GM19043 (cell line): ENCODE results near the gene APOBEC3A.
"Not testable (repeated sequence)": the region's sequence is repeated elsewhere in the genome, so short reads cannot be mapped to it uniquely, and the experiment has no call there.

ENCODE experiments used
- ATAC-seq: cut with Tn5 transposase; IDR thresholded peaks from one replicate; pipeline ENCODE4 v1.9.1; 2021; ENCODE audit warnings: low read depth; ENCODE audit not compliant: unreplicated experiment

The APOBEC3A gene

DNA sequence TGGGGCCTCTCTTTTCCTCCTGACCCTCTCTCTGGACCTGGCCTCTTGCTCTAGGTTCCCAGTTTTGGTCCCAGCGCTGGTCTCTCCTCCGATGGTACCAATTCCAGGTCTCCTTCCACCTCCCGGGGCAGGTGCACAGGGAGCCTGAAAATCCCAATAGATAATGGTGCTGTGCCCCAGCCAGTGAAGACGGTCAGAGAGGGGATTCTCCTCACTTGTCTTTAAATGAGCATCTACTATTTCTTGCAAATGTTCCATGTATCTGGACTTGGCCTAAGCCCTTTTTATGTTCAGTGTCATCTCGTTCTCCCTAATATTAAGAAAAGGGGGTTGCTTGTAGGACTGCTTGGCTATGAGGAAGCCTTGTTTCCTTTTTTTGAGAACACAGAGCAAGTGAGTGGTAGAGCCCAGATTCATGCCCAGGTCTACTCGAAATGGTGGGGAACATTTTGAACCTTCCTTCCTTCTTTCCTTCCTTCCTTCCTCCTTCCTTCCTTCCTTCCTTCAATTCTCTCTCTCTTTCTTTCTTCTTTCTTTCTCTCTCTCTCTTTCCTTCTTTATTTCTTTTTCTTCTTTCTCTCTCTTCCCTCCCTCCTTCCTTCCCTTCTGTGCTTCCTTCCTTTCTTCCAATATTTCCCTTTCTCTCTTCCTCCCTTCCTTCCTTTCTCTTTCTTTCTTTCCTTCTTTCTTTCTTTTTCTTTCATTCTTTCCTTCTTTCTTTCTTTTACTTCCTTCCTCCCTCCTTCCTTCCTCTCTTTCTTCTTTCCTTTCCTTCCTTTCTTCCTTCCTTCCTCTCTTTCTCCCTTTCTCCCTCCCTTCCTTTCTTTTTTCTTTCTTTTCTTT is 620 bp downstream of the APOBEC3A start:
- no peak for ATAC-seq

DNA sequence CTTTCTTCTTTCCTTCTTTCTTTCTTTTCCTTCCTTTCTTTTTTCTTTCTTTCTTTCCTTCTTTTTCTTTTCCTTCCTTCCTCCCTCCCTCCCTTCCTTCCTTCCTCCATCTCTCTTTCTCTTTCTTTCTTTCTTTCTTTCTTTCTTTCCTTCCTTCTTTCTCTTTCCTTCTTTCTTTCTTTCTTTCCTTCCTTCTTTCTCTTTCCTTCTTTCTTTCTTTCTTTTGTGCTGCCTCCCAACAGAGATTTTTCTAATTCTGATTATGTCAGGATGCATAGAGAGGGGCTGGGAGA is 1.2 kb downstream of the APOBEC3A start:
- ATAC-seq, result not testable (repeated sequence)

DNA sequence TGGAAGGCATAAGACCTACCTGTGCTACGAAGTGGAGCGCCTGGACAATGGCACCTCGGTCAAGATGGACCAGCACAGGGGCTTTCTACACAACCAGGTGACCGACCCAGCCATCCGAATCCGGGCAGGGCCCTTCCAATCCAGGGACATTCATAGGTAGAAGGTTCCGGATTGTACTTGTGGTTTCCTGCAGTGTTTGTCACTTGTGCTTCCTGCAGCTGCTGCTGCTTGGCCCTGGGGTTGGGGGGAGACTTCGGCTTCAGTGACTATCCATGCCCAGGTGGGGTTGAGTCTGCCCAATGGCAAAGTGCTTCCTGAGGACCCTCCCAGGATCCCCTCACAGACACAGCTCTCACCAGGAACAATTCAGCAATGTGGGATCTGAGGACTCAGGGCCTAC is 2.2 kb downstream of the APOBEC3A start:
- ATAC-seq, result no peak

DNA sequence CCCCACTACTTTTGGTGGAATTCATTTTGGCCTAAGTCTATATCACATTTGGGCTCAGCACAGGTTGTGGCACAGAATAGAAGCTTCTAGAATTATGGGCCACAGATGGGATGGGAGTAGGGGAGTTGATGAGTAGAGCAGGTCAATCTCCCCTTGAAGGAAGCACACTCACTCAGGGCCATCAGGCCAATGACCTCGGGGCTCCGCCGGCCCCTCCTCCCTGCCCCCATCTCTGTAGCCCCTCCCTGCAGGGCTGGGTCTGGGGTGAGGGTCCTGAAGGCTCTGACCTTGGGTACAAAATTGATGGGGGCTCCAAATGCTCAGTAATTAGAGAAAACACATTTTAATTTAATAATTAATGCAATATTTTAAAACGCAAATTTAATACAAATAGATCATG is 3.3 kb downstream of the APOBEC3A start:
- not testable (repeated sequence) for ATAC-seq

DNA sequence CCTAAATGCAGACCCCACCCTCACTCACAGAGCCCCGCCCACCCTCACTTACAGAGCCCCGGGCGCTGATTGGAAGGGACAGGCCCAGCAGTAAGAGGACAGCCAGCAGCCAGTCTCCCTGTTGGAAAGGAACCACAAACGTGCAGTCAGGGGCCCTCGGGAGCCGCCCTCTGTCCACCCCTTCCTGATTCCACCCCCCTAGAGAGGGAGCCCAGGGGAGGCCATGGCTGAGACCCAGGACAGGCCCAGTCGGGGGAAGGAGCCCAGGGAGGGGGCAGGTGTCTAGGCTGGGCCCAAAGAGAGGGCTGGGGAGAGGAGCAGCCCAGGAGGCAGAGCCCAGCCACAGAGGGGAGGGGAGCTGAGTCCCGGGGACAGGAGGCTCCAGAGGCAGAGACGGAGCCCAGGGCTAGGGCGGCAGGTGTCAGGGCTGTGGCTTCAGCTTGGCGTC is 5.9 kb downstream of the APOBEC3A start:
- ATAC-seq, result not testable (repeated sequence)

DNA sequence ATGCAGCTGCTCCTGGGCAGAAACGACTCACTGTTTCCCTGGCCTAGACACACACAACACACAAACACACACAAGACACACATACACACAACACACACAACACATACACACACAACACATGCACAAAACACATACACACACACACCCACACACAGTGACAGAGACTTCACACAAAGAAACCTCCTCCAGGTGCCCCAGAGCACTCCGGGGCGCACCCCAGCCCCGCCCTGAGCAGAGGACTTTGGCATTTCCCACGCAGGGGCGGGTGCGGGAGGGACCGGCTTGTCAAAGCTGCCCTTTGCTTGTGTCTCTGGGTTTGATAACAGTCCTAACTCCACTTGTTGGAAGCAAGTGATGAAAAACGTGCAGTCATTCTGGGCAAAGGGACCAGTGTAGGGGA is 6.5 kb downstream of the APOBEC3A start:
- ATAC-seq, result no peak

DNA sequence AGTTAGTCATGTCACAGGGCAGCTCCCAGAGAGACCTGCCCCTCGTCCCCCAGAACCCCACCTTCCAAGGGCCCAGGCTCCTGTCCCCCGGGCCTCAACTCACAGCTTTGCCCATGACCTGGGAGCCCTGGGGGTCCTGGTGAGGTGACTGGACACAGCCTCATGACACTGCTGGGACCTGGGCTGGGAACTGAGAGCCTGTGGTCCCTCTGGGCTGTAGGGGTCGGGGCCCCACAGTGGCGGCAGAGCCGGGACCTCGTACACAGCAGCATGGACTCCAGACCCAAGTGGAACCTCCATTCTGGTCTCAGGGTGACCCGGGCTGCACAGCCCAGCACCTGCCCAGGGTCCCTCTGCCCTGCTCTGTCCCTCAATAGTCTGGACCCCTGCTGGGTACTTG is 6.9 kb downstream of the APOBEC3A start:
- ATAC-seq, result no peak

DNA sequence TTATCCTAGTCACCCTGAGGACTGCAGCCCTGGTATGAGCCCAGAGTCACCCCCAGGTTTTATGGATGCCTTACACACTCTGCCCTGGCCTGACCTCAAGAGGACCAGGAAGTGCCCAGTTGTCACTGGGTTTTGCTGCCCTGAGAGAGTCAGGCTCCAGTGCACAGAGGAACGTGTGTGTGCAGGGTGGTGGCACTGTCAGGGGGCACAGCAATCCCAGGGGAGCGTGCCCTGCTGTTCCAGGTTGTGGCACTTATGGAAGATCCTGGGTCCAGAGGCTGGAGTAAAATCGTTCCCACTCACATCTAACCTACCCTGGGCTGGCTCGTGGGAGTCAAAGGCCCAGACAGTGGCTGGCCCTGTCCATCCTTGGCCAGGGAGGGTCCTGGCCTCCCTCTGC is 7.6 kb downstream of the APOBEC3A start:
- no peak for ATAC-seq

DNA sequence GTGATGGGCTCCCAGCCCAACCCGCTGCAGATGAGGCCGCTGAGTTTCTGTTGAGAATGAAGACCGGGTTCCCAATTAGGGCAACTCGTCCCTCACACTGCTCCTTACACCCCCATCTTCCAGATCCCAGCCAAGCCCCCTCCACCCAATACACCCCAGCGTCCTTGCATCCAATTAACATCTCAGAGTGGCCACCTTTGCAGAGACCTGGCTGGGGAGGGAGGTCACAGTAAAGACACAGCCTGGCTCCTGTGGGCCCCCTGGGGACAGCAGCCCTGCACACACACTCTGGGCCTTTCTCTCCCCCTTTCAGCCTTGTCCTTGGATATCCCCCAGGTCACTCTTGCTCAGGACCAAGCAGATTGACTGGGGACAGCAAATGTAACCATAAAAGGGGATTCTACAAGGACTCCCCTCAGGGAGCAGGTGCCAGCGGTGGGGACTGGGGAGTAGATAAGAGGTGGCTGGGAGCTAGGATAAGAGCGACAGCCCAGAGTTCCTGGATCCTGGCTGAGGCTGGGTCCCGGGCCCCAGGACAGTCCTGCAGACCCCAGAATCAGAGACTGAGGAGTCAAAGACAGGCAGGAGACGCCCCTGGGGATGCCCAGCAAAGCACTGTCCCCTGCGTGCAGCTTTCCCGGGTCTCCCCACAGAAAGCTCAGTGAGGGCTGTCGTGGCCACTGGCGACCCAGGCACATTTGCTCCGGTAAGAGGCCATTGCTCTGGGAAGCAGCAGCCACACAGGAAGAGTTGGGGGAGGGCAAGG is 8.4 kb downstream of the APOBEC3A start:
- ATAC-seq, result no peak

DNA sequence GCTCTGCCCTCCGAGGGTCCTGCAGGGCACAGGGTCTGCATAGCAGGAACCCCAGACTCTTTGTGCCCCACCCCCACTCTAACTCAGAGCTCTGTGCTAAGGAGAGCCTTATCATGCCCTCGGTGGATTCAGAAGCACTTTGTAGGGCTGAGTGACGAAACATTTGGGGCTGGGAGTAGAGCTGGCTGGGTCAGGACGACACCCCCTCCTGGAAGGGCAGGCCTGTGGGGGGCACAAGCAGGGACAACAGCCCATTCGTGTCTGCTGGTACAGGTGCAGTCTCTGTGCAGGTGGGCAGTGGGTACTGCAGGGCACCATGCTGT is 8.9 kb downstream of the APOBEC3A start:
- no peak for ATAC-seq

DNA sequence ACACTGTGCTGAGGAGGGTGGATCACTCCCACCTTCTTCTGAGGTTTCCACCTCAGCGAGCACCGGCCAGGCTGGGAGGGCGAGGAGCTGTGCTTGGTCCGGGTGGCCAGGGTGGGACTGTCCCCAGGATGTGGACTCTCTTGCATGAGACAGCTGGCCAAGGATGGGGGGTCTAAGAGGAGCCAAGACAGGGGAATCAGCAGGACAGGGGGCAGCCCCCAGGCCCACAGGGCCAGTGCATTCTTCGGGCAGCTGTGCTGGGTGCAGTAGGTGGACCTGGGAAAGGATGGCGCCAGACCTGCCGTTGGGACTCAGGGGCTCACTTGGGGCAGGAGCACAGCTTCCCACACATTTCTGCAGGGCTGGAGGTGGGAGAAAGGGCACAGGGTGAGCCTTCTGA is 9.5 kb downstream of the APOBEC3A start:
- no peak for ATAC-seq

DNA sequence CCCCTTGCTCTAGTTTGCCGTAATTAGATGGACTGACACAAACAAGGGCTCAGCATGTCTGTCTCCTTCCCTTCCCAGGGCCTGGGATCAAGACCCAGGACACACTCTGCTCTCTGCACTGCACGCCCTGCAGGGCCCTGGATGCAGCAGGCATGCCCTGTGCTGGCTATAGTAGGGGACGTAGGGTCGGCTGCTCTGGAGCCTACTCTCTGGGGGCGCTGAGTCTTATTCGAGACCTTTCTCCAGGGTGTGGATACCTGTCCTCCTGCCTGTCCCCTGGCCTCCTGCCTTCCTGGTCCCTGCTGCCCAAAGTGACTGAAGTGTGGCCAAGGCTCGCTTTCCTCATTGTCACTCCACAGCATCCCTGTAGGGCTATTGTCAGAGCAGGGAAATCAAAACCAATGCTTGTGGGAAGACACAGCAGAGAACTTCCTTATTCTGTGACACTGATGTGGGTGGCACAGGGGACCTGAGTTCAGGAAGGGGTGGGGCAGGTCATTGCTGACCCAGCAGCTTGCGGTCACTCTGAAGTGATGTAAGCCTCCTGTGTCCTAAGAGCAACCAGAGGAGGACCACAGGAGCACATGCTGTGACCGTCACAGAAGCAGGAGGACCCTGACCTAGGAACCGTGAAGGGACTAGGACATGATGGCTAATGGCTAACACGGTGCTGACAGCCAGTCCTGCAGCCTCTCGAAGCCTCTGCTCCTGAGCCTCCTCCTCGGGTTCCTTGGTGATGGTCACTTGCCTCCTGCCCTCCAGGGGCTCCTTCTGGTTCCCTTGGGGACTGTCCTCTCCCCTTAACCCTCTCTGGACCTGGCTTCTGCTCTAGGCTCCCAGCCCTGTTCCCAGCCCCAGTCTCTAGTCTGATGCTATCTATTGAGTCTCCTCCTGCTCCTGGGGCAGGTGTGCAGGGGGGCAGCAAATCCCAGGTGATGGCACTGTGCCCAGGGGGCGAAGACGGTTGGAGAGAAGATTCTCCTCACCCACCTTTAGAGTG is 10.3 kb downstream of the APOBEC3A start:
- ATAC-seq, result no peak

DNA sequence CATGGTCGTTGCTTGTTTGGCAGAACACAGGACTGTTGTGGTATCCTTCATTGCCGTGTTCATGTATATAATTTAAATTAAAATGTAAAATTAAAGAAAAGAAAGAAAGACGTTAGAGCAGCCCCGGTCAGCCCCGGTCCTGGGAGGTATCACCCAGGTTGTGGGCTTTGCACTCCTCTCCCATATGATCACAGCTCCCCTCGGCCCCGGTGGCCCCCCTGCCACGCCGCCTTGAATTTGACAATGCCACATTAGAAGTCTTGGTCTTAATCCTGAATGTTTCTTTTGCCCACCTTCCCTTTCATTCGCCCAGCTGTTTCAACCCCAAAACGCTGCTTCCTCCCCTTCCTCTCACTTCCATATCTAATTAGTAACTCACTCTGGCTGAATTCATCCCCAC is 11.4 kb downstream of the APOBEC3A start:
- no peak for ATAC-seq

DNA sequence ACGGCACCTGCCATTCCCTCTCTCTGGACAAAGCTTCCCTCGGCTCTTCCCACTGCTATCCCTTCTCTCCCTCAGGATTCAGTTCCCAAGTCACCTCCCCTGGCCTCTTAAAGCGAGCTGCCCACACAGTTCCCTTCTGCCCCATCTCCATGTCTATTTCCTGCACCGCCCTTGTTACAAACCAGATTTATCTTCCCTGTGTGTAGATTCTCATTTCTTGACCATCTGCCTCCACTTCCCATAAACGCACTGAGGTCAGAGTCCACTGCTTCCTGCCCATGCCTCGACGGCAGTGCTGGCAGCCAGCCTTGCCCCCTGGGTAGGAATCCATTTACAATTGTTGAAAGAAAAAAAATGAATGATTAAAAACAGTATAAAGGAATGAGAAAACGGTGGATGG is 13.1 kb downstream of the APOBEC3A start:
- no peak for ATAC-seq

DNA sequence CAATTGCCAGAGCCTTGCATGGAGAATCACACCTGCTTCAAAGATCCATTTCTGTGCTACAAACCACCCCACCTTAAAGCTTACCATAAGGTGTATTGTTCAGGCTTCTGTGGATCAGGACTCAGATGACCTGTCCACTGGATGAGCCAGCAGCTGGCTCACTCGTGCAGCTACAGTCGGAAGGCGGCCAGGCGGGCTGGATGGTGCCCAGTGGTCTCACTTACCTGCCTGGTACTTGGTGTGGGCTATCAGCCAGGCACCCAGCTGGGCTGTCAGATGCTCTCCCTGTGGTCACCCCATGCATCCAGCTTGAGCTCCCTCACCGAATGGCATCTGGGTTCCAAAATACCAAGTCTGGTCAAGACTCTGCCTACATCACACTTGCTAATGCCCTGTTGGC is 13.8 kb downstream of the APOBEC3A start:
- ATAC-seq, result no peak

DNA sequence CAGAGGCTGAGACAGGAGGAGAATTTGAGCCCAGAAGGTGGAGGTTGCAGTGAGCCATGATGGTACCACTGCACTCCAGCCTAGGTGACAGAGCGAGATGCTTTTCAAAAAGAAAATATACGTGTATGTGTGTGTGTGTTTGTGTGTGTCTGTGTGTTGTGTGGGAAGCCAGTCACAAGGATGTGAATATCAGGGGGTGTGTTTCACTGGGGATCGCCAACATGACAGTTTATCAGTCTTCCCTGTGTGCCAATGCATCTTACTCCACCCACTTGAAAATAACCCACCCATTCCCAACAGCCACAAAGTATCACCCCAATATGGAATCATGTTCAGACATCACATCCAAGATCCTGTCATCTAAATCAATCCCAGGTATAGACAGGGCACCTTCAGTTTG is 14.4 kb downstream of the APOBEC3A start:
- ATAC-seq, result no peak

DNA sequence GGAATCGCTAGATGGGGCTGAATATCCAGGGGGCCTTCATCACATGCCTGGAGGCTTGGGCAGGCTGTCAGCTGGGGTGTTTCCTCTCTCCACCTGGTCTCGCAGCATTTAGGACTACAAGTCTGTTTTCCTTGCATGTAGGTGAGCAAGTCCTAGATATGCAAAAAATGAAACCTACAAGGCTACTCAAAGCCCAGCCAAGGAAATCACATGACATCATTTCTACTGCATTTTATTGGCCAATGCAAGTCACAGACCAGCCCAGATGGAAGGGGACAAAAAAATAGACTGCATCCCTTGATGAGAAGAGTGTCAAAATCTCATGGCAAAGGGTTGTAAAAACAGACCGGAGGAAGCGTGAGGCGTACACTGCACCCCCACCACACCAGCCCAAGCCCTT is 15.1 kb downstream of the APOBEC3A start:
- ATAC-seq, result no peak

DNA sequence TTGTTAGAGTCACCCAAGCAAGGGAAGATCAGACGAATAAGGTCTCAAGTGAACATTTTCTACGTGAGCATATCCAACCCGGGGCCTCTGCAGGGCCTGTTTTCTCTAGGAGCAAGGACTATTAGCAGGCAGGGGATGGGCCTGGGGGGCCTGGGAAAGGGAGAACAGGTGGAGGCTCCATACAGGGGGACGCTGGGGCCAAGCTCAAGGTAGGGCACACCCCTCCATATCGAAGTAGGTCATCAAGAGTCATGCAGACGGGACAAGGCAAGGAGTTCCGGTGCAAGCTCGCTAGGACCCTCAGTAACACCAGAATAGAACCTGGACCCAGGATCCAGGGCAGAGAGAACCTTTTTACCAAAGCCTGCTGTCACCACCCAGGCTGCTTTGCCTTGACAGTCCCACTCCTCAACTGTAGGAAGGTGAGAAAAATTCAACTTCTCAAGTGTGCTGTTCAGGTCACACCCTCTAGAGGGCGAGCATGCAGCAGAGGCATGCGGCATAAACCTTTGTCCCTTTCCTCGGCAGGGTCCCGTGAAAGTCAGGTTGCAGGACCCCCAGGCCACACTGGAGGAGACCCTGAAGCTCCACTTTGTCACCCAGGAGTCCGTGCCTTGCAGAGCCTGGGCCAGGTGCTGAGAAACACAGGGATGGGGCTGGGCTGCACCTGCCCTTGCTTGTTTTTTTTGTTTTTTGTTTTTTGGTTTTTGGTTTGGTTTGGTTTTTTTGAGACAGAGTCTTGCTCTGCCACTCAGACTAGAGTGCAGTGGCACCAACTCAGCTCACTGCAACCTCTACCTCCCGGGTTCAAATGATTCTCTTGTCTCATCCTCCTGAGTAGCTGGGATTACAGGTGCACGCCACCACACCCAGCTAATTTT is 16.1 kb downstream of the APOBEC3A start:
- no peak for ATAC-seq

DNA sequence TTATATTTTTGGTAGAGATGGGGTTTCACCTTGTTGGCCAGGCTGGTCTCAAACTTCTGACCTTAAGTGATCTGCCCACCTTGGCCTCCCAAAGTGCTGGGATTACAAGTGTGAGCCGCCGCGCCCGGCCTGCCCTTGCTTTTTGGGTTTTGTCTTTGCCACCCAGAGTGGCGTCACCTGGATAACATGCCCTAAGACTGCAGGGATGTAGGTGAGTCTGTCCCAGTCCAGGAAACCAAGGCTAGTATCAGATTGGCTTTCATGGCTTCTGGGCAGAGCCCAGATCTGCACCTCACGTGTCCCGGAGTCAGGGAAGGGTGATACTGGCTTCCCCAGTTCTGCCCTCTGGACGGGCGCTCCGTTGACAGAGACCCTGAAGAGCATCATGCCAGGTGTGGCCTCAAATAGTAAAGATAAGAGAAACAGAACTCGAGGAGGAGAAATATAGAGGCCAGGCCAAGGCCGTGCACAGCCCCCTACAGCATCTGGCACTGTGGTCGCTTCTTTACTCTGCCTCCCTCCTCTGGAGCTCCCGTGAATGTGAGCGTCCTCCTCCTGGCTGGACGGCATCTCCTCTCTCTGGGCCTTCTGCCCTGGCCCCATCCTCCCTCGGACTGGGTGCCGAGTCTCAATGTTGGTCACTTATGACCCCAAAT is 16.9 kb downstream of the APOBEC3A start:
- ATAC-seq, result no peak

DNA sequence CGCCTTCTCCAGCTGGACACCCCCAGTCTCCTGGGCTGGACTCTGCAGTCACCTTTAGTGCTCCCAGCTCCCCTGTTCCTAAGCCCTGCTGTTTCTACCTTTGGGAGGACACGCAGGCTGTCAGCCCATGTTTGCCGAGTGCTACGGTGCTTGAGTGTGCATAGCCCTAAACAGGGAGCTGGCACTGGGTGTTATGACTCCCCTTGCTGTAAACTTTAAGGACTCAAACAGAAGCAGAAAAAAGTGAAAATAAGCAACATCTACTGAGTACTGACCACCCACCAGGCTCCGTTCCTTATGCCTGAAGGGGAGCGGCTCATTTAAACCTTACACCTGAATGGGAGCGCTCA is 17.4 kb downstream of the APOBEC3A start:
- no peak for ATAC-seq
